ENCODE data around the gene SLC6A14.

GRCh38 chrX:116409219-116409618, 27.2 kb upstream of the SLC6A14 start:
- no peak for TF ChIP-seq POLR2A (IDR thresholded peaks at IDR 0.05; ENCODE audit: low read depth, low read length)
- no peak for TF ChIP-seq USF2 (IDR thresholded peaks at IDR 0.05; ENCODE audit: borderline replicate concordance, low read depth, low read length)

Data from GM12878 (cell line).